ENCODE measurements around the gene IL10RA.

GRCh38 chr11:118017111-118017510, 30.9 kb downstream of the IL10RA start:
- TF ChIP-seq CTCF (IDR thresholded peaks at IDR 0.05; ENCODE audit: low read length): no peak
- no peak for TF ChIP-seq EZH2phosphoT487 (IDR thresholded peaks at IDR 0.05; ENCODE audit: low read length)

Data from MM.1S (cell line).